ENCODE results near the gene CCDC14. TPM values are rescaled to one million over a fixed set of nuclear protein-coding genes. Genes with fewer than 3 reads are reported as not detected.

The CCDC14 gene
- total and polyA plus RNA-seq, 4 donors = 3.7 to 32.5 (median 14.7) TPM

GRCh38 chr3:123919353-123919752, 41.7 kb downstream of the CCDC14 start (continued):
- no peak for TF ChIP-seq CTCF (IDR thresholded peaks at IDR 0.05; ENCODE audit: low read depth, low read length, missing input control)

GRCh38 chr3:123914829-123915228, 46.2 kb downstream of the CCDC14 start:
- 78% methylated on average over 5 of the region's 5 CpGs for WGBS
- H3K4me3 ChIP-seq (ENCODE audit: low read depth in 1 of 3, low read length in 3 of 3) = no peak overlapping the region
- H3K9ac ChIP-seq (ENCODE audit: low read depth in 1 of 2, low read length in 2 of 2) = no peak overlapping the region
- H3K4me1 ChIP-seq (ENCODE audit: control insufficient read depth in 4 of 4, insufficient read depth in 4 of 4, low read length in 3 of 4) = peaks cover 0 to 12% (median 1%) of the 10 kb centered on the region in 4 donors
- H3K36me3 ChIP-seq (ENCODE audit: control insufficient read depth in 4 of 4, insufficient read depth in 3 of 4, low read depth in 1 of 4, low read length in 3 of 4) = peaks cover 0 to 6% (median 2%) of the 10 kb centered on the region in 4 donors
- no peak for DNase-seq (ENCODE audit: low spot score)
- no peak overlapping the region for H3K27ac ChIP-seq (ENCODE audit: low read depth in 1 of 2, low read length in 2 of 2)
- no peaks in the 10 kb centered on the region for H3K27me3 ChIP-seq (ENCODE audit: control insufficient read depth in 4 of 4, insufficient read depth in 4 of 4, low read length in 3 of 4)
- no peak for TF ChIP-seq EGR1 (IDR thresholded peaks at IDR 0.05; ENCODE audit: low read depth in 2 of 2)
- no peak for TF ChIP-seq CTCF (IDR thresholded peaks at IDR 0.05; ENCODE audit: low read depth, low read length, missing input control)
- no peak for TF ChIP-seq GABPA (IDR thresholded peaks at IDR 0.05 in 1 of 2, conservative IDR thresholded peaks at IDR 0.05 in 1 of 2)
- TF ChIP-seq YY1 (IDR thresholded peaks at IDR 0.05) = no peak
- TF ChIP-seq NR2F2 (IDR thresholded peaks at IDR 0.05) = no peak
- TF ChIP-seq ATF3 (IDR thresholded peaks at IDR 0.05) = no peak
- no peak for TF ChIP-seq FOXA1 (IDR thresholded peaks at IDR 0.05)
- no peaks in the 10 kb centered on the region for H3K9me3 ChIP-seq (ENCODE audit: control insufficient read depth in 4 of 4, low read length in 3 of 4)

- H3K9ac ChIP-seq (ENCODE audit: low read depth in 1 of 2, low read length in 2 of 2) = no peak overlapping the region
- DNase-seq (ENCODE audit: low spot score) = no peak
- H3K9me3 ChIP-seq (ENCODE audit: control insufficient read depth in 4 of 4, low read length in 3 of 4) = no peaks in the 10 kb centered on the region
- 94% methylated on average over 2 of the region's 2 CpGs for WGBS
- H3K27me3 ChIP-seq (ENCODE audit: control insufficient read depth in 4 of 4, insufficient read depth in 4 of 4, low read length in 3 of 4) = no peaks in the 10 kb centered on the region
- no peak overlapping the region for H3K27ac ChIP-seq (ENCODE audit: low read depth in 1 of 2, low read length in 2 of 2)
- H3K4me1 ChIP-seq (ENCODE audit: control insufficient read depth in 4 of 4, insufficient read depth in 4 of 4, low read length in 3 of 4) = no peaks in the 10 kb centered on the region
- no peak overlapping the region for H3K4me3 ChIP-seq (ENCODE audit: low read depth in 1 of 3, low read length in 3 of 3)
- peaks cover 0 to 2% (median under 1%) of the 10 kb centered on the region in 4 donors for H3K36me3 ChIP-seq (ENCODE audit: control insufficient read depth in 4 of 4, insufficient read depth in 3 of 4, low read depth in 1 of 4, low read length in 3 of 4)
- TF ChIP-seq YY1 (IDR thresholded peaks at IDR 0.05) = no peak
- no peak for TF ChIP-seq REST (IDR thresholded peaks at IDR 0.05)
- TF ChIP-seq NR2F2 (IDR thresholded peaks at IDR 0.05) = no peak
- no peak for TF ChIP-seq ATF3 (IDR thresholded peaks at IDR 0.05)
- no peak for TF ChIP-seq CTCF (IDR thresholded peaks at IDR 0.05; ENCODE audit: low read depth, low read length, missing input control)
- TF ChIP-seq RAD21 (IDR thresholded peaks at IDR 0.05) = no peak
- no peak for TF ChIP-seq ZBTB33 (IDR thresholded peaks at IDR 0.05)
- no peak for TF ChIP-seq FOXA2 (IDR thresholded peaks at IDR 0.05)
- no peak for TF ChIP-seq EGR1 (IDR thresholded peaks at IDR 0.05; ENCODE audit: low read depth in 2 of 2)
- no peak for TF ChIP-seq FOXA1 (IDR thresholded peaks at IDR 0.05)
- TF ChIP-seq GABPA (IDR thresholded peaks at IDR 0.05 in 1 of 2, conservative IDR thresholded peaks at IDR 0.05 in 1 of 2) = no peak
- TF ChIP-seq HNF4G (IDR thresholded peaks at IDR 0.05) = no peak
- TF ChIP-seq HNF4A (conservative IDR thresholded peaks at IDR 0.05) = no peak
- TF ChIP-seq SP1 (IDR thresholded peaks at IDR 0.05) = no peak
- no peak for TF ChIP-seq JUND (IDR thresholded peaks at IDR 0.05)
- no peak for TF ChIP-seq MAX (IDR thresholded peaks at IDR 0.05)
- TF ChIP-seq TAF1 (conservative IDR thresholded peaks at IDR 0.05) = no peak
These were observed 51.2 kb downstream of the CCDC14 start for GRCh38 chr3:123909785-123910184.
